Panc1 (cell line): ENCODE results near the gene IGSF23. TPM values are rescaled to one million over a fixed set of nuclear protein-coding genes. Genes with fewer than 3 reads are reported as not detected.

Experiments
- ATAC-seq: fragments of 200-7000 bp; cut with Tn5 transposase; 2 replicates; pipeline ENCODE4 v1.9.1; 2020; ENCODE audit warnings: mild to moderate bottlenecking, moderate library complexity
- BruUV-seq: library from RNA; stranded (reverse); fragments of 400-500 nt; replicated peaks from 2 replicates; lab custom pipeline; 2021; lab: Mats Ljungman, UMichigan
- CTCF ChIA-PET: fragments of 300-600 bp; sonication (Branson Sonifier 250); formaldehyde crosslinking; loops from one replicate; lab custom pipeline; 2022; ENCODE audit warnings: antibody characterized with exemption; lab: Charles Lee
- POLR2A ChIA-PET: fragments of 300-600 bp; sonication (Branson Sonifier 250); formaldehyde crosslinking; loops from one replicate; lab custom pipeline; 2022; ENCODE audit warnings: antibody characterized with exemption; lab: Charles Lee
- DNase-seq: peaks from one replicate; pipeline ENCODE4 v3.0.0-alpha.2; 2010; ENCODE audit warnings: low read depth, low spot score
- H3K27ac ChIP-seq: 2 replicates; pipeline ENCODE4 v1.5.1; 2011; ENCODE audit warnings: mild to moderate bottlenecking, low read length, inconsistent platforms
- H3K27me3 ChIP-seq: fragments of 200-500 bp; sonication (Bioruptor generic); 2 replicates; pipeline ENCODE4 v1.6.0; 2014; ENCODE audit warnings: low read length, inconsistent platforms; ENCODE audit not compliant: control insufficient read depth, insufficient read depth
- H3K36me3 ChIP-seq: fragments of 200-500 bp; sonication (Bioruptor generic); 2 replicates; pipeline ENCODE4 v1.5.1; 2014; ENCODE audit warnings: inconsistent platforms, mild to moderate bottlenecking, low read length, moderate library complexity; ENCODE audit not compliant: control insufficient read depth, insufficient read depth
- H3K4me1 ChIP-seq: 2 replicates; pipeline ENCODE4 v1.5.1; 2011; ENCODE audit warnings: inconsistent platforms, mild to moderate bottlenecking, low read length, moderate library complexity; ENCODE audit not compliant: control insufficient read depth, insufficient read depth
- H3K4me3 ChIP-seq, 2 experiments: 2 replicates each; pipeline ENCODE4 v1.5.1; 2011 to 2012; ENCODE audit warnings: low read depth in 2 of 2, low read length in 2 of 2, mild to moderate bottlenecking in 2 of 2, inconsistent platforms in 1 of 2, moderate library complexity in 1 of 2
- H3K9me3 ChIP-seq: fragments of 200-500 bp; sonication (Bioruptor generic); 2 replicates; pipeline ENCODE4 v1.5.1; 2014; ENCODE audit warnings: low read depth, mild to moderate bottlenecking, inconsistent platforms, low read length, moderate library complexity; ENCODE audit not compliant: control insufficient read depth, insufficient read depth
- CTCF ChIP-seq: fragments of 450-650 bp; IDR thresholded peaks from 2 replicates; pipeline ENCODE4 v1.5.1; 2017; ENCODE audit warnings: mild to moderate bottlenecking
- POLR2AphosphoS5 ChIP-seq: IDR thresholded peaks from 2 replicates; pipeline ENCODE4 v1.6.1; 2012; ENCODE audit warnings: mild to moderate bottlenecking, low read depth, low read length, moderate library complexity
- SIN3A ChIP-seq: IDR thresholded peaks from 2 replicates; pipeline ENCODE4 v1.6.1; 2012; ENCODE audit warnings: low read depth, mild to moderate bottlenecking, low read length, moderate library complexity, borderline replicate concordance; ENCODE audit not compliant: insufficient read depth
- TCF7L2 ChIP-seq: IDR thresholded peaks from 2 replicates; pipeline ENCODE4 v1.6.1; 2011; ENCODE audit warnings: mild to moderate bottlenecking, low read depth, low read length, inconsistent platforms
- in situ Hi-C: cut with HindIII; loops from 2 replicates; pipeline ENCODE4 v1.10.0; 2016; ENCODE audit warnings: low sequenced_read_pairs, low pct_unique_long_range_greater_than_20kb
- intact Hi-C: fragments of 100-400 bp; cut with micrococcal nuclease; formaldehyde crosslinking; loops from one replicate; pipeline ENCODE4 v1.10.0; 2022; ENCODE audit not compliant: unreplicated experiment
- total RNA-seq: library from RNA; stranded (reverse); gene quantifications from one replicate; pipeline ENCODE4 v1.2.1, GENCODE V29; 2021; ENCODE audit not compliant: unreplicated experiment
- TF ChIP-seq, protein P1 (sequence below), 2 experiments: IDR thresholded peaks; 2 replicates each; pipeline ENCODE4 v1.6.1; 2011 to 2012; ENCODE audit warnings: low read depth in 2 of 2, control low read depth in 1 of 2, low read length in 1 of 2, mild to moderate bottlenecking in 1 of 2, moderate library complexity in 1 of 2; ENCODE audit not compliant: insufficient read depth in 1 of 2

Gene IGSF23
- total RNA-seq, 1 experiment from 2014 or later: not detected

DNA sequence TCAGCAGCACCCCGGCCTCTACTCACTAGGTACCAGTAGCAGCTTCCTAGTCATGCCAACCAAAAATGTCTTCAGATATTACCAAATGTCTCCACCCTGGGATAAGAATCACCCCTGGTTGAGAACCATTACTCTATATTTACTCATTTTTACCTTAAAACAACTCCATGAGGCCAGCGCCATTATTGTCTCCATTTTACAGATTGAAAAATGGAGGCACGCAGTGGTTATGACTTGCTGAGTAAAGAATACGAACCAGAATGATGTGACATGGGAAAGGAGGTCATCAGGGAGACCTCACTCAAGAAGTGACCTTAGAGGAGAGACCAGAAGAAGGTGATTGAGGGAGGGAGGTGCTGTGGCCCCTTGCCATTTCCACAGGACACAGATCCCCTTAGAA lies 60.1 kb downstream of the IGSF23 start:
- TF ChIP-seq CTCF (no peak), TCF7L2 (no peak), POLR2AphosphoS5 (no peak), SIN3A (no peak)
- TF ChIP-seq, protein P1, sequence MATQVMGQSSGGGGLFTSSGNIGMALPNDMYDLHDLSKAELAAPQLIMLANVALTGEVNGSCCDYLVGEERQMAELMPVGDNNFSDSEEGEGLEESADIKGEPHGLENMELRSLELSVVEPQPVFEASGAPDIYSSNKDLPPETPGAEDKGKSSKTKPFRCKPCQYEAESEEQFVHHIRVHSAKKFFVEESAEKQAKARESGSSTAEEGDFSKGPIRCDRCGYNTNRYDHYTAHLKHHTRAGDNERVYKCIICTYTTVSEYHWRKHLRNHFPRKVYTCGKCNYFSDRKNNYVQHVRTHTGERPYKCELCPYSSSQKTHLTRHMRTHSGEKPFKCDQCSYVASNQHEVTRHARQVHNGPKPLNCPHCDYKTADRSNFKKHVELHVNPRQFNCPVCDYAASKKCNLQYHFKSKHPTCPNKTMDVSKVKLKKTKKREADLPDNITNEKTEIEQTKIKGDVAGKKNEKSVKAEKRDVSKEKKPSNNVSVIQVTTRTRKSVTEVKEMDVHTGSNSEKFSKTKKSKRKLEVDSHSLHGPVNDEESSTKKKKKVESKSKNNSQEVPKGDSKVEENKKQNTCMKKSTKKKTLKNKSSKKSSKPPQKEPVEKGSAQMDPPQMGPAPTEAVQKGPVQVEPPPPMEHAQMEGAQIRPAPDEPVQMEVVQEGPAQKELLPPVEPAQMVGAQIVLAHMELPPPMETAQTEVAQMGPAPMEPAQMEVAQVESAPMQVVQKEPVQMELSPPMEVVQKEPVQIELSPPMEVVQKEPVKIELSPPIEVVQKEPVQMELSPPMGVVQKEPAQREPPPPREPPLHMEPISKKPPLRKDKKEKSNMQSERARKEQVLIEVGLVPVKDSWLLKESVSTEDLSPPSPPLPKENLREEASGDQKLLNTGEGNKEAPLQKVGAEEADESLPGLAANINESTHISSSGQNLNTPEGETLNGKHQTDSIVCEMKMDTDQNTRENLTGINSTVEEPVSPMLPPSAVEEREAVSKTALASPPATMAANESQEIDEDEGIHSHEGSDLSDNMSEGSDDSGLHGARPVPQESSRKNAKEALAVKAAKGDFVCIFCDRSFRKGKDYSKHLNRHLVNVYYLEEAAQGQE (IDR thresholded peaks at IDR 0.05; ENCODE audit: insufficient read depth in 1 of 2, low read depth in 2 of 2, low read length in 1 of 2): no peak
- Histone ChIP-seq H3K4me1 (no peaks in the 10 kb centered on the region; the same call in 1 of the 2 replicates), H3K36me3 (no peaks in the 10 kb centered on the region), H3K9me3 (no peaks in the 10 kb centered on the region), H3K27me3 (no peaks in the 10 kb centered on the region), H3K27ac (no peak overlapping the region), H3K4me3 (no peak overlapping the region)
- in situ Hi-C loops: no loop called here
- ChIA-PET POLR2A (no interaction called here), CTCF (no interaction called here)
- ATAC-seq (no peak), DNase-seq (no peak)
- intact Hi-C loops: no loop called here
- no TSS peak for BruUV-seq

DNA sequence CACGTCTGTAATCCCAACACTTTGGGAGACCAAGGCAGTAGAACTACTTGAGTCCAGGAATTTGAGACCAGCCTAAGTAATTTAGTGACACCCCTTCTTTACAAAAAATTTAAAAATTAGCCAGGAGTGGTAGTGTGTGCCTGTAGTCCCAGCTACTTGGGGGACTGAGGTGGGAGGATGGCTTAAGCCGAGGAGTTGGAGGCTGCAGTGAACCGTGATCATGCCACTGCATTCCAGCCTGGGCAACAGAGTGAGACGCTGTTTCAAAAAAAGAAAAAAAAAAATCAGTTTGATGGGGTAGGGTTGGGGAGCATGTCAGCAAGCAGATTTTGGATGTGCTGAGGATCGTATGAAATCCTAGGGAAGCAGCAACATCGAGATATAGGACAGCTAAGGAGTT lies 62.2 kb downstream of the IGSF23 start:
- Histone ChIP-seq H3K4me1 (no peaks in the 10 kb centered on the region; the same call in 1 of the 2 replicates), H3K27me3 (no peaks in the 10 kb centered on the region), H3K9me3 (no peaks in the 10 kb centered on the region), H3K4me3 (no peak overlapping the region), H3K36me3 (no peaks in the 10 kb centered on the region), H3K27ac (no peak overlapping the region)
- ChIA-PET CTCF (no interaction called here), POLR2A (no interaction called here)
- intact Hi-C loops (no loop called here), in situ Hi-C loops (no loop called here)
- TF ChIP-seq TCF7L2 (no peak), POLR2AphosphoS5 (no peak), CTCF (no peak), SIN3A (no peak)
- TF ChIP-seq, protein P1 (IDR thresholded peaks at IDR 0.05; ENCODE audit: insufficient read depth in 1 of 2, low read depth in 2 of 2, low read length in 1 of 2): no peak
- BruUV-seq: no TSS peak
- ATAC-seq: no peak
- no peak for DNase-seq
